NCI-H1417 treated with DMSO at 0.1 percent for 48 hours (cell line): ENCODE results near the gene BOK.
"Not testable (repeated sequence)": the region's sequence is repeated elsewhere in the genome, so short reads cannot be mapped to it uniquely, and the experiment has no call there.

Experiments
- DNase-seq: peaks from one replicate; lab custom pipeline; 2025; lab: John Stamatoyannopoulos, UW

The BOK gene

GRCh38 chr2:241558532-241559322 lies at the start of gene BOK:
Gene BOK (plus strand): TSS chr2:241558745. CDS start chr2:241559484, 739 bp downstream.
- DNase-seq: no peak

DNA sequence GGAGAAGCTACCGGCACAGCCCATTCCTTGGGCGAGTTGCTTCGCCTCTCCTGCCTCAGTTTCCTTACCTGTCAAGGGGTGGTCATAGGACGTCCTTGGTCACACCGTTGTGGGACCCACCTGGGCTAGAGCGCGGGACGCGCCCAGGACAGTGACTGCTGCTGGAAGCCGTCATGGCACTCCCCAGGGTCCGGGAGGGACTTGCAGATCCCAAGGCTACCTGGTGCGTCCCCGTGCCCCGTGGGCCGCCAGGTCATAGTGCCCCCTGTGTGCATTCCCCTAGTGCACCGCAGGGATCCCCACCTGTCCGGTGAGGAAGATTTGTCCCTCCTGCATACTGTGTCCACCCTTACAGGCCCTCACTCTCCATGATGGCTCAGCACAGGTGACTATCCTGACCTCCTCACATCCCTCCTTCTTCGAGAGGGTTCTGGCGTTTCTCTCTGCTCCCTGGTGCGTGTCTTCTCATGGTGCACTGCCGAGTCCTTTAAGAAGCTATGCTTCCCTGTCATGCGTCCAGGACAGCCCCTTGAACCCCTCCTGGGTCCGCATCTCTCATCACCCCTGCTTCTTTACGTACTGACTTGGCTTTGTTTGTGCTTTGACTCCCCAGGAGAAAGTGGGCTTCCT lies 49.3 kb upstream of the BOK start:
- DNase-seq: no peak

DNA sequence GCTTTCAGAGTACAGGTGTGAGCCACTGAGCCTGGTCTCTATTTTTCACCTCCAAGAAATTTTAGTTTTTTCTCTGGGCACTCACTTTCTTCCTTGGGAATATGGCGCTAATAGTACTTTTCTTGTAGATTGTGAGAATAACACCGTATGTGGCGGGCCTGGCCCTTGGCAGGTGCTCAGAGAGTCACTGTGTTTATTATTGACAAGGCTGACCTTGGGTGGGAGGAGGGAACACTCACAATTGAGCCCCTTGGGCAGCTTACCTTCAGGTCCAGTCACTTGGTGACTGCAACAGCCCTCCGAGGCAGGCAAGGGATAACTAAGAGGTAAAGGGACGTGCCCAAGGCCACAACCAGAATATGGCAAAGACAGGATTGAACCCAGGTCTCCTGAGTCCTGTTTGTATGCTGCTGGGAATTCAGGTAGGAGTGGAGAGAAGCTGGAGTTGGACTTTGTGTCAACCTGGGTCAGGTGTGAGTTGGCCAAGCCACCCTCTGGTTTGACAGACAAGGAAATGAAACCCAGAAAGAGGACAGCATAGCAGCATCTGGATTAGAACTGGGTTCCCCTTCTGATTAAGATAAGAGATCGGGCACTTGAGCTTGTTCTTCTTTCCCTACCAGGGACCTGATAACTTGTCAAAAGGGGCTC lies 47.3 kb upstream of the BOK start:
- no peak for DNase-seq

DNA sequence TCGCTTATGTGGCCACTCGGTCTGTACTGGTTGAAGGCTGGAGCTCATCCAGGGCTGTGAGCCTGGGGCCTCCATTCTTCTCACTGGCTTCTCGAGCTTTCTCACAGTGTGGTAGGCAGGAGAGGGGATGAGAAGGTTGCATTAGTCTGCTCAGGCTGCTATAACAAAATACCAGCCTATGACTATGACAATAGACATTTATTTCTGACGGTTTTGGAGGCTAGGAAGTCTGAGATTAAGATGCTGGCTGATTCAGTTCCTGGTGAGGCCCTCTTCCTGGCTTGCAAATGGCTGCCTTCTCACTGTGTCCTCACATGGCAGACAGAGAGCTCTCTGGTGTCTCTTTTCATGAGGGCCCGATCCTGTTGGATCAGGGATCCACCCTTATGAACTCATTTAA lies 44.0 kb upstream of the BOK start:
- no peak for DNase-seq

DNA sequence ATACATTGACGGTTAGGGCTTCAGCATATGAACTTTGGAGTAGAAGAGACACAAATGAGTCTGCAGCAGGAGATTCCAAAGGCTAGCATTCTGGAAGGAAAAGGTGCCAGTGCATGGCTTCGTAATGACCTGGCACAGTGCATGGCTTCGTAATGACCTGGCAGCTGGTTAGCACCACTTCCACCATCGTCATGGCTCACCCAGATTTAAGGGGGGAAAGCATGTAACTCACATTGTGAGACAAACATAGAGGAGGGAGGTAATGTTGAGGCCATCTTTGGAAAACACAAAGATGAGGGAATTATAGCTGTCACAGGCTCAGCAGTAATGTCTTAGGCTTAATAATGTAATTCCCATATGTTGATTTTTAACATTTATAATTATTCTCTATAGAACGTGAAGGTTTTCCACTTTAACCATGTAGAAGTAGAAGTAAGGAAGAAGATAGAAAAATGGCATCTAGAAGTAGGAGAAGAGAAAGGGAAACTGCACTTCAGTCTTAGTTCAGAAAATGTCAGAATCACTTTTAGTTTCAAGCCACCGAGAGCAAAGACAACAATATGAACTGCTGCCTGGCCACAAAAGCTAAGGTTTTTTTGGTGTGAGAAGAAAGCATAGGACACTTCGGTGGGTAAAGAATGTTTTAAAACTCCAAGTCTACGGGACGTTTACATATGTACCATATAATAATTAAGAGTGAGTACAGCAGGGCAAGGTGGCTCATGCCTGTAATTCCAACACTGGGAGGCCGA lies 43.4 kb upstream of the BOK start:
- no peak for DNase-seq

DNA sequence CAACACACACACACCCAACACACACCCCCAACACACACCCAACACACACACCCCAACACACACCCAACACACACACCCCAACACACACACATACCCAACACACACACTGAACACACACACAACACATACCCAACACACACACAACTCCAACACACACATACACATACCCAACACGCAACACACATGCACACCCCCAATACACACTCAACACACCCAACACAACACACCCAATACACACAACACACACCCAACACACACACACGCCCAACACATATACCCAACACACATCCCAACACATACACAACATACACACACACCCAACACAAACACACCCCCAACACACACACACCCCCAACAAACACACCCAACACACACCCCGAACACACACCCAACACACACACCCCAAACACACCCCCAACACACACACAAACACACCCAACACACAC lies 42.0 kb upstream of the BOK start:
- no peak for DNase-seq

DNA sequence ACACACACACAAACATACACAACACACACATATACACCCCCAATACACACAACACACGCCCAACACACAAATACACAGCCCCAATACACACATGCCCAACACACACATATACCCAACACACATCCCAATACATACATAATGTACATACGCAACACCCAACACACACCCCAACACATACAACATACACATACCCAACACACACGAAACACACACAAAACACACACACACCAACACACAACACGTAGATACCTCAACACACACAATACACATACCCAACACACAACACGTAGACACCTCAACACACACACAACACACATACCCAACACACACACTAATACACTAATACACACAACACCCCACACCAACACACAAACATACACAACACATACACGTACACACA lies 41.2 kb upstream of the BOK start:
- DNase-seq: no peak

GRCh38 chr2:241519669-241520068 lies 38.9 kb upstream of the BOK start:
- no peak for DNase-seq

DNA sequence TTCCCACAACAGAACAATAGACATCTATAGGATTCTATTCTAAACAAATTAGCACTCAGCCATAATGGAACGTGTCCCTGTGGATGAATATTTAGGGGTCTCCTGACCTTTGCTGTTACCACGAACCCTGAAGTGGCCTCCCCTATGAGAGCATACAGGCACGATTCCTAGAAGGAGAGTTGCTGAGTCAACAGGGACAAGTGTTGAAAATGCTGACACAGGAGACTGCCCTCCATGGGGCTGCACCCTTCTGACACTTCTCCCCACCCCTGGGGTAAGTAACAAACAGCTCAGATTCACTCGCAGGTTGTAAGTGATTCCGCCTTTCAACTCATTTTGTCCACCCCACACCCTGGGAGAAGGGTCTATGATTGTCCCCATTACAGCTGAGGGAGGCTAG lies 36.1 kb upstream of the BOK start:
- DNase-seq: no peak

GRCh38 chr2:241525818-241526780 lies 32.4 kb upstream of the BOK start:
- not testable (repeated sequence) for DNase-seq

GRCh38 chr2:241530571-241530970 lies 28.0 kb upstream of the BOK start:
- DNase-seq: no peak

DNA sequence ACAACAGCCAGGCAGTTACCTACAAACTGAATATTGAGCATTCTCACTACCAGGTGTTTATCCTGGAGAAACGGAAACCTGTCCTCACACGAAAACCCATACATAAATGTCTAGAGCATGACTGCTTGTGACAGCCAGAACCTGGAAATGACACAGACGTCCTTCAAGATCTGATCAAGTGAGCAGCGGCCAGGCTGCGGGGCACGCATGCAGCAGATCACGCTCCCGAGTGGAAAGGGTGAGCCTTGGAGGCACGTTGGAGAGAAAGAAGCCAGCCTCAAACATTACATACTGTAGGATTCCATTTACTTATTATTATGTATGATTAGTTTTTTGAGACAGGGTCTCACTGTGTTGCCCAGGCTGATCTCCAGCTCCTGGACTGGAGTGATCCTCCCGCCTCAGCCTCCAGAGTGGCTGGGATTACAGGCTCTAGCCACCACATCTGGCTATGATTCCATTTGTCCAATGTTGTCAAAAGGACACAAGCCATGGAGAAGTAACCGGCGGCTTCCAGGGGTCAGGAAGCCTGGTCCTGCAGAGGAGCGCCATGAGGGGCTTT lies 27.3 kb upstream of the BOK start:
- DNase-seq: no peak

GRCh38 chr2:241532168-241532567 lies 26.4 kb upstream of the BOK start:
- DNase-seq: no peak

GRCh38 chr2:241532733-241533601 lies 25.6 kb upstream of the BOK start:
- no peak for DNase-seq

DNA sequence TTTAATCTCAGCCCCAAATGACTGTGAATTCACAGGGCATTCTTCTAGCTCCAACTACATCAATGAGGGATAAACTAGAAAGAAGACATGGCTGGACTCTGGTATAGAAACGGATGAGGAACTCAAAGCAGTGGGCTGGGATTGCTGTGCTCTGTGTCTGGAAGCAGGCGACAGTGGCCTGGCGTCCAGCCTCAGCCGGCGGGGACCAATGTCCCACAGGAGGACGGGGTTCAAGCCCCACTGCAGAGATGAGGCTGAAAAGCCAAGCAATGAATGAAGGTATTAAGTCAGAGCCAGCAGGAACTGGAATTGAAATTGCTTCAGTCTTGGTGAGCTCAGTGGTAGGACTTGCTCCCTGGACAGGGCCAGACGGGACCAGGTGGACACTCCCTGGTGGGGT lies 24.3 kb upstream of the BOK start:
- no peak for DNase-seq

- no peak for DNase-seq
Observed at GRCh38 chr2:241534701-241535375, 23.7 kb upstream of the BOK start.

- DNase-seq: no peak
Observed at GRCh38 chr2:241535871-241536655, 22.5 kb upstream of the BOK start.

GRCh38 chr2:241538838-241539615 lies 19.5 kb upstream of the BOK start:
- no peak for DNase-seq
